COLO668 (cell line): ENCODE measurements around the gene ORAI3.

Experiments
- DNase-seq: peaks from one replicate; lab custom pipeline; 2025; ENCODE audit not compliant: unreplicated experiment; lab: John Stamatoyannopoulos, UW

The ORAI3 gene

GRCh38 chr16:30987581-30988190 lies 38.8 kb downstream of the ORAI3 start:
- no peak for DNase-seq

- DNase-seq, result no peak
Observed at GRCh38 chr16:30989469-30990047, 40.7 kb downstream of the ORAI3 start.

- DNase-seq, result no peak
Observed at GRCh38 chr16:30990105-30990504, 41.2 kb downstream of the ORAI3 start.

GRCh38 chr16:30991052-30991451 lies 42.2 kb downstream of the ORAI3 start:
- no peak for DNase-seq

GRCh38 chr16:30992276-30992780 lies 43.5 kb downstream of the ORAI3 start:
- DNase-seq, result no peak

- no peak for DNase-seq
Observed at GRCh38 chr16:30992931-30993816, 44.3 kb downstream of the ORAI3 start.

- no peak for DNase-seq
Observed at GRCh38 chr16:30995927-30996323, 47.1 kb downstream of the ORAI3 start.

- DNase-seq, result no peak
Observed at GRCh38 chr16:30996324-30996984, 47.6 kb downstream of the ORAI3 start.

- DNase-seq, result peak; percentile 48
Observed at GRCh38 chr16:30996985-30997724, 48.3 kb downstream of the ORAI3 start.

- DNase-seq, result no peak
Observed at GRCh38 chr16:30997725-30998711, 49.1 kb downstream of the ORAI3 start.

- no peak for DNase-seq
Observed at GRCh38 chr16:30998852-30999761, 50.2 kb downstream of the ORAI3 start.

GRCh38 chr16:31000671-31001382 lies 52.0 kb downstream of the ORAI3 start:
- DNase-seq, result no peak

- no peak for DNase-seq
Observed at GRCh38 chr16:31001507-31002249, 52.8 kb downstream of the ORAI3 start.

GRCh38 chr16:31002250-31002700 lies 53.4 kb downstream of the ORAI3 start:
- no peak for DNase-seq

- no peak for DNase-seq
Observed at GRCh38 chr16:31002862-31003341, 54.0 kb downstream of the ORAI3 start.

- DNase-seq, result no peak
Observed at GRCh38 chr16:31003744-31004143, 54.9 kb downstream of the ORAI3 start.
